NCI-H1048 (cell line): ENCODE data around the gene ACSF3.

ENCODE experiments used
- DNase-seq: peaks from one replicate; lab custom pipeline; 2025; lab: John Stamatoyannopoulos, UW

Gene ACSF3

GRCh38 chr16:89201439-89202377, 108.1 kb downstream of the ACSF3 start:
- peak; percentile 54 for DNase-seq

DNA sequence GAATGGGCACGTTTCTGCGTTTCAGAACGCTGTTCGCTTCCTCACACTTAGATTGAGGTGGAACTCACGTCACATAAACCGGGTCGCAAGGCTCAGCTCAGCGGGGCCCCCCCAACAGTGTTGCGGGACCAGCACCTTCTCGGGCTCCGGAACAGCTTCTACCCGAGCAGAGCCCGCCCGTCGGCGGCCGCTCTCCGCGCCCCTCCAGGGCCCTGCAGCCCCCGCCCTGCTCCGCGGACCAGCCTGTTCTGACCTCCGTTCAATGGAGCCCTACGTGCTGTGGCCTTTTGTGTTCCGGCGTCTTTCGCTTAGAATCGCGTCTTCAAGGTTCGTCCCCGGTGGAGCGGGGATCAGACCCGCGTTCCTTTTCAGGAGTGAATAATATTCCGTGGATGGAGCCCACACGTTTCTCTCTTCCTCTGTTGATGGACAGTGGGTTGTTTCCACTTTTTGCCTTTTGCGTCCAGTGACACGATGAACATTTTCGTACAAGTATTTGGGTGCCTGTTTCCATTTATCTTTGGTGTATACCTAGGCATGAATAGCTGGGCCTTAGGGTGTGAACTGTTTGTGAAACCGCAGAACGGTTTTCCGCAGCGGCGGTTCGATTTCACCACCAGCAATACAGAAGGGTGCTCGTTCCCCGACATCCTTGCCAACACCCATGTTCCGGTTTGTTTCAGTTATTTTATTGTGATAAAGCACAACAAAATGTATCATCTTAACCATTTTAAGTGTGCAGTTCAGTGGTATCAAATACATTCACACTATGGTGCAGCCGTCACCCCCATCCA, 109.0 kb downstream of the ACSF3 start:
- no peak for DNase-seq
